Upper lobe of left lung (tissue), 6 donors: ENCODE results near the gene CRTC2. TPM values are rescaled to one million over a fixed set of nuclear protein-coding genes. Genes with fewer than 3 reads are reported as not detected.
A peak's percentile ranks its signal among the peaks of the same experiment; 100 is the strongest.
"Not testable (repeated sequence)": the region's sequence is repeated elsewhere in the genome, so short reads cannot be mapped to it uniquely, and the experiment has no call there.

Experiments used
- ATAC-seq, 2 donors: fragments of 200-7000 bp; cut with Tn5 transposase; one replicate each; pipeline ENCODE4 v1.9.1; 2022; ENCODE audit warnings: mild to moderate bottlenecking in 2 of 2, moderate library complexity in 2 of 2; ENCODE audit not compliant: low FRiP score in 2 of 2
- DNase-seq, 2 donors: peaks; one replicate each; pipeline ENCODE4 v3.0.0-alpha.2; 2019 to 2020
- H3K27ac ChIP-seq, 4 donors: fragments of 200-600 bp; sonication (generic); one replicate each; pipeline ENCODE4 v1.5.1; 2016 to 2019
- H3K27me3 ChIP-seq, 4 donors: fragments of 200-600 bp; sonication (generic); one replicate each; pipeline ENCODE4 v1.5.1; 2017 to 2019
- H3K36me3 ChIP-seq, 4 donors: fragments of 200-600 bp; sonication (generic); one replicate each; pipeline ENCODE4 v1.5.1; 2016 to 2019
- H3K4me1 ChIP-seq, 4 donors: fragments of 200-600 bp; sonication (generic); one replicate each; pipeline ENCODE4 v1.5.1; 2018 to 2019
- H3K4me3 ChIP-seq, 4 donors: fragments of 200-600 bp; sonication (generic); one replicate each; pipeline ENCODE4 v1.5.1; 2017 to 2019; ENCODE audit warnings: mild to moderate bottlenecking in 2 of 4, moderate library complexity in 1 of 4
- H3K9me3 ChIP-seq, 4 donors: fragments of 200-600 bp; sonication (generic); one replicate each; pipeline ENCODE4 v1.5.1; 2018 to 2019
- CTCF ChIP-seq, 6 experiments: fragments of 450-650 bp in 4 of 6; fragments of 200-600 bp in 2 of 6; sonication (generic) in 2 of 6; IDR thresholded peaks; one replicate each; pipeline ENCODE4 v1.5.1; 2016 to 2019; ENCODE audit warnings: antibody characterized with exemption in 6 of 6
- EP300 ChIP-seq, 4 donors: sonication (generic); formaldehyde crosslinking; IDR thresholded peaks; one replicate each; pipeline ENCODE4 v1.5.1; 2017; ENCODE audit warnings: antibody characterized with exemption in 4 of 4, control low read depth in 2 of 4
- POLR2A ChIP-seq, 4 donors: fragments of 450-650 bp; IDR thresholded peaks; one replicate each; pipeline ENCODE4 v1.5.1; 2016 to 2017; ENCODE audit warnings: antibody characterized with exemption in 4 of 4, mild to moderate bottlenecking in 2 of 4
- POLR2AphosphoS5 ChIP-seq, 2 donors: sonication (generic); formaldehyde crosslinking; IDR thresholded peaks; one replicate each; pipeline ENCODE4 v1.5.1; 2017; ENCODE audit warnings: antibody characterized with exemption in 2 of 2
- WGBS, 2 donors: methylation state at CpG; one replicate each; pipeline ENCODE4 v1.1.5; 2017 to 2018; 5-methylcytosine and 5-hydroxymethylcytosine counted together
- small RNA-seq, 4 donors: library from RNA; depleted of rRNA; stranded (forward); fragments of <200 nt; gene quantifications; one replicate each; pipeline ENCODE3, GENCODE V24; 2016
- total RNA-seq, 6 donors: library from RNA; depleted of rRNA in 4 of 6; stranded (reverse); fragments of >200 nt in 4 of 6; gene quantifications; one replicate each; pipeline versions ENCODE4 v1.1.0 to v1.2.1, GENCODE V29; 2016 to 2021
- donor health status: DM: no; HTN: no; CAD: no; lungs with moderate emphysema.
- donor health status: DM: no; HTN: yes; CAD: no; lungs with severe emphysema.

CRTC2 gene
- total RNA-seq, 6 donors from 2014 or later, result 19.4 to 93.2 (median 37.6) TPM

DNA sequence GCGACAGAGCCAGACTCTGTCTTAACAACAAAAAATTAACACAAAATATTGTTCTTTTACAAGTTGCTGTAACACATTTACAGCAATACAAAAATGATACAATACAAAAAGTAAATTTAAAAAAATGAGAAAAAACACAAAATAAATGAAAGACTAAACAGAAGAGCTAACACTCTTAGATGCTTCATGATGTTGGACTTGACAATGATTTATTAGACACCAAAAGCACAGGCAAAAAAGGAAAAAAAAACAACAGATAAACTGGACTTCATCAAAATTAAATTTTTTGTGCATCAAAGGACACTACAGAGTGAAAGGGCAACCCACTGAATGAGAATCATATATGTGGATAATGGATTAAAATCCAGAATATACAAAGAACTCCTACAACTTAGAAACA, 52.0 kb downstream of the CRTC2 start:
- peaks cover 0 to 11% (median 4%) of the 10 kb centered on the region in 4 donors for H3K36me3 ChIP-seq
- no peaks in the 10 kb centered on the region for H3K27me3 ChIP-seq
- ATAC-seq (no peak), DNase-seq (no peak)
- H3K9me3 ChIP-seq, result no peaks in the 10 kb centered on the region
- TF ChIP-seq EP300 (IDR thresholded peaks at IDR 0.05), result no peak
- no peak for TF ChIP-seq CTCF (IDR thresholded peaks at IDR 0.05)
- no peak for TF ChIP-seq POLR2A (IDR thresholded peaks at IDR 0.05)
- no peak for TF ChIP-seq POLR2AphosphoS5 (IDR thresholded peaks at IDR 0.05)
- WGBS, 2 donors, result 92 to 100% methylated on average over 1 of the region's 1 CpG
- H3K27ac ChIP-seq, result no peak overlapping the region
- H3K4me1 ChIP-seq, result peaks cover 0 to 22% (median 9%) of the 10 kb centered on the region in 4 donors
- no peak overlapping the region for H3K4me3 ChIP-seq

DNA sequence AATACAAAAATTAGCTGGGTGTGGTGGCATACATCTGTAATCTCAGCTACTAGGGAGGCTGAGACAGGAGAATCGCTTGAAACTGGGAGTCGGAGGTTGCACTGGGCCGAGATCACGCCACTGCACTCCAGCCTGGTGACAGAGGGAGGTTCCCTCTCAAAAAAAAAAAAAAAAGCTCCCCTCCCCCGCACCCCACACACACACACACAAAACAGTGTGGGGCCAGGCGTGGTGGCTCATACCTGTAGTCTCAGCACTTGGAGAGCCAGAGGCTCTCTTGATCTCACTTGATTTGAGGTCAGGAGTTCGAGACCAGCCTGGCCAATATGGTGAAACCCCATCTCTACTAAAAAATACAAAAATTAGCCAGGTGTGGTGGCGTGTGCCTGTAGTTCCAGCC, 52.5 kb downstream of the CRTC2 start:
- H3K27me3 ChIP-seq, ATAC-seq, H3K9me3 ChIP-seq, H3K27ac ChIP-seq, DNase-seq, H3K4me3 ChIP-seq: not testable (repeated sequence)
- 93 to 95% methylated on average over 8 of the region's 8 CpGs for WGBS, 2 donors
- H3K4me1 ChIP-seq, result peaks cover 0 to 22% (median 9%) of the 10 kb centered on the region in 4 donors
- H3K36me3 ChIP-seq, result peaks cover 0 to 11% (median 4%) of the 10 kb centered on the region in 4 donors

DNA sequence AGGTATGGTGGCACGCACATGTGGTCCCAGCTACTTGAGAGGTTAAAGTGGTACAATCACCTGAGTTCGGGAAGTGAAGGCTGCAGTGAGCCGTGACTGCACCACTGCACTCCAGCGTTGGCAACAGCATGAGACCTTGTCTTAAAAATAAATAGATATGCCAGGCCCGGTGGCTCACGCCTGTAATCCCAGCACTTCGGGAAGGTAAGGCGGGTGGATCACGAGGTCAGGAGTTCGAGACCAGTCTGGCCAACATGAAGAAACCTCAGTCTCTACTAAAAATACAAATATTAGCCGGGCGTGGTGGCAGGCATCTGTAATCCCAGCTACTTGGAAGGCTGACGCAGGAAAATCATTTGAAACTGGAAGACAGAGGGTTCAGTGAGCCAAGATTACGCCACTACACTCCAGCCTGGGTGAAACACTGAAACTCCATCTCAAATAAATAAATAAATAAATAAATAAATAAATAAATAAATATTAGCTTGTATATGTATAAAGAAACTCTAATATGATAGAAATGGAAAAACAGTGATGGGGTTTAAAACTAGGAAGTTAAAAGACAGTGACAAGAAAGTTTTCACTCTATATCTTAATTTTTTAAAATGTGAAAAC, 54.5 kb downstream of the CRTC2 start:
- ATAC-seq, result peak in 1 of 2 donors; percentile 79
- Histone ChIP-seq H3K4me1 (peaks cover 4 to 31% (median 11%) of the 10 kb centered on the region in 4 donors), H3K36me3 (peaks cover 0 to 23% (median 4%) of the 10 kb centered on the region in 4 donors), H3K4me3 (no peak overlapping the region), H3K27me3 (no peaks in the 10 kb centered on the region), H3K27ac (peak overlapping the region in 2 of 4 donors; percentile 4 to 5), H3K9me3 (no peaks in the 10 kb centered on the region)
- no peak for DNase-seq
- no peak for TF ChIP-seq POLR2A (IDR thresholded peaks at IDR 0.05)
- TF ChIP-seq CTCF (IDR thresholded peaks at IDR 0.05), result no peak
- TF ChIP-seq POLR2AphosphoS5 (IDR thresholded peaks at IDR 0.05), result no peak
- TF ChIP-seq EP300 (IDR thresholded peaks at IDR 0.05), result no peak
- WGBS, 2 donors, result 82 to 85% methylated on average over 14 of the region's 14 CpGs

GRCh38 chr1:153899509-153899908, 58.9 kb downstream of the CRTC2 start:
- ATAC-seq, result no peak
- no peak for TF ChIP-seq POLR2A (IDR thresholded peaks at IDR 0.05)
- no peak for TF ChIP-seq POLR2AphosphoS5 (IDR thresholded peaks at IDR 0.05)
- no peak for TF ChIP-seq CTCF (IDR thresholded peaks at IDR 0.05)
- no peak for TF ChIP-seq EP300 (IDR thresholded peaks at IDR 0.05)
- WGBS, 2 donors, result 85% methylated on average over 6 of the region's 6 CpGs

More at GRCh38 chr1:153899509-153899908, 58.9 kb downstream of the CRTC2 start:
- peaks cover 0 to 35% (median 4%) of the 10 kb centered on the region in 4 donors for H3K36me3 ChIP-seq
- H3K4me1 ChIP-seq, result peaks cover 1 to 22% (median 10%) of the 10 kb centered on the region in 4 donors
- DNase-seq, result no peak
- no peak overlapping the region for H3K4me3 ChIP-seq
- no peaks in the 10 kb centered on the region for H3K9me3 ChIP-seq
- H3K27me3 ChIP-seq, result no peaks in the 10 kb centered on the region
- H3K27ac ChIP-seq, result no peak overlapping the region

Small RNA genes within 50 kb of the gene (small RNA-seq; reads per million reads assigned to genes)
- 0 to 0.43 (median 0.03) reads per million in 4 donors for gene MIR6737

Other genes with a start within 250 kb of the CRTC2 start
- 100 to 1,000 TPM in 1 of 6 donors, 10 to 100 TPM in 5; 58.2 to 159 (median 63.1) TPM for gene INTS3, start 230.6 kb downstream of the CRTC2 start, total RNA-seq
- gene SLC27A3, start 183.2 kb downstream of the CRTC2 start, total RNA-seq, result 100 to 1,000 TPM in 5 of 6 donors, 10 to 100 TPM in 1; 92.8 to 272 (median 167) TPM
- gene GATAD2B, start 35.6 kb downstream of the CRTC2 start, total RNA-seq, result 10 to 100 TPM; 16.0 to 50.3 (median 37.8) TPM
- gene DENND4B, start 11.9 kb downstream of the CRTC2 start, total RNA-seq, result 100 to 1,000 TPM in 4 of 6 donors, 10 to 100 TPM in 2; 43.3 to 151 (median 103) TPM
- gene SLC39A1, start 4.9 kb upstream of the CRTC2 start, total RNA-seq, result 100 to 1,000 TPM in 3 of 6 donors, 10 to 100 TPM in 3; 41.9 to 145 (median 102) TPM
- gene CREB3L4, start 9.3 kb upstream of the CRTC2 start, total RNA-seq, result 10 to 100 TPM in 3 of 6 donors, 1 to 10 TPM in 3; 4.7 to 17.4 (median 9.4) TPM
- gene JTB, start 19.1 kb upstream of the CRTC2 start, total RNA-seq, result 100 to 1,000 TPM; 123 to 285 (median 157) TPM
- 100 to 1,000 TPM in 2 of 6 donors, 10 to 100 TPM in 4; 33.9 to 116 (median 56.6) TPM for gene RAB13, start 27.7 kb upstream of the CRTC2 start, total RNA-seq
- gene RPS27, start 32.1 kb upstream of the CRTC2 start, total RNA-seq, result 1,000 to 10,000 TPM in 5 of 6 donors, 100 to 1,000 TPM in 1; 551 to 2,666 (median 1,424) TPM
- under 1 TPM in 4 of 6 donors, not detected in 2; 0.11 to 0.91 (median 0.30) TPM for gene NUP210L, start 196.5 kb upstream of the CRTC2 start, total RNA-seq
- gene TPM3, start 233.5 kb upstream of the CRTC2 start, total RNA-seq, result 100 to 1,000 TPM; 149 to 452 (median 344) TPM
- 1 to 10 TPM in 2 of 6 donors, not detected in 4; 5.9 to 6.5 TPM for gene CFAP141, start 247.7 kb upstream of the CRTC2 start, total RNA-seq